Measurements from ENCODE around the gene ABHD2. TPM values are rescaled to one million over a fixed set of nuclear protein-coding genes. Genes with fewer than 3 reads are reported as not detected.

ABHD2 gene
- total RNA-seq, 1 donor = 97.2 TPM

DNA sequence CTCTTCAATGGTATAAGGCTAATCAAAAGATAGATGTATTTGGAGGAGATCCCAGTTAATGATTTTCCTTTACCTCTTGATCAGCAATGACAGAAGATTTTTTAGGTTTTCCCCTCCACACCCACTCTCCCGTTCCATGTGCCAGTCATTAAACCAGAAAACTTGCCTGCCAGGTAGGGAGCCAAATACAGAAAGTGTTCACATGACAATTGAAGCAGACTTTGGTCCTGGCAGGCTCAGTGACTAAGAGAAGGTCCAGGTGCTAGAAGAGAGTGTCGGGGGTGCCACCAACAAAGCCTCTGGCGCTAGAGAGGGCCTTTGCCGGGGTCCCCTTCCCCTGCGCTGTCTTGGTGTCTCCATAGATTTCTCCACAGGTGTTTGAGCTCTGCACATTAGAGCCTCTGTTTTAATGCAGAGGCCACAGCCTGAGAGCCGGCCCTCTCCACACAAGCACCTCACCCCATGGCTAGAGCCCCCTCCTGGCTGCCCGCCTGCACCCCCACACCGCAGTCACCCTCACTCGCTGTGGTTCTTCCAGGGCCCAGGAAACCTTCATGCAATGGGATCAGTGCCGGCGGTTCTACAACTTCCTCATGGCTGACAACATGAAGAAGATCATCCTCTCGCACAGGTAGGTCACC, 96.8 kb downstream of the ABHD2 start:
- Histone ChIP-seq H3K4me3 (ENCODE audit: low read length) (no peak overlapping the region), H3K9me3 (ENCODE audit: low read depth, low read length) (no peaks in the 10 kb centered on the region), H3K27me3 (ENCODE audit: insufficient read depth, low read length) (no peaks in the 10 kb centered on the region), H3K4me1 (ENCODE audit: insufficient read depth, low read length) (no peaks in the 10 kb centered on the region)

DNA sequence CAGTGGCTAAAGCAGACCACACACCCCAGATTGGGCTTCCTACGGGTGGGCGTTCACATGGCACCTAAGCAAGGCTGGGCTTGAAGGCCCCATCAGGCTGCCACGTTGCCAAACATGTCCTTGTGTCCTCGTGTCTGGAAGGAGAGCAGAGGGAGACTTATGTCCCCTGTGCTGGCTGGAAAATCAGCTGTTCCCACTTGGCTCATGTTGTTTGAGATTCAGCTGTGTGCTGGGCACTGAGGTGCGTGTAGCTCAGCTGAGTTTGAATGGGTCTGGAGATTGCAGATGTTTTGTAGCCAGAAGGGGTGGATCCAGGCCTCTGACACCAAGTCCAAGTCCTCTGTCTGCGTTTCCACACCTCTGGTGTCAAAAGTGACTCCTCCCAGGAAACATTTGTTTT, 98.5 kb downstream of the ABHD2 start:
- no peaks in the 10 kb centered on the region for H3K4me1 ChIP-seq (ENCODE audit: insufficient read depth, low read length)
- no peaks in the 10 kb centered on the region for H3K27me3 ChIP-seq (ENCODE audit: insufficient read depth, low read length)
- H3K4me3 ChIP-seq (ENCODE audit: low read length) = no peak overlapping the region
- no peaks in the 10 kb centered on the region for H3K9me3 ChIP-seq (ENCODE audit: low read depth, low read length)

DNA sequence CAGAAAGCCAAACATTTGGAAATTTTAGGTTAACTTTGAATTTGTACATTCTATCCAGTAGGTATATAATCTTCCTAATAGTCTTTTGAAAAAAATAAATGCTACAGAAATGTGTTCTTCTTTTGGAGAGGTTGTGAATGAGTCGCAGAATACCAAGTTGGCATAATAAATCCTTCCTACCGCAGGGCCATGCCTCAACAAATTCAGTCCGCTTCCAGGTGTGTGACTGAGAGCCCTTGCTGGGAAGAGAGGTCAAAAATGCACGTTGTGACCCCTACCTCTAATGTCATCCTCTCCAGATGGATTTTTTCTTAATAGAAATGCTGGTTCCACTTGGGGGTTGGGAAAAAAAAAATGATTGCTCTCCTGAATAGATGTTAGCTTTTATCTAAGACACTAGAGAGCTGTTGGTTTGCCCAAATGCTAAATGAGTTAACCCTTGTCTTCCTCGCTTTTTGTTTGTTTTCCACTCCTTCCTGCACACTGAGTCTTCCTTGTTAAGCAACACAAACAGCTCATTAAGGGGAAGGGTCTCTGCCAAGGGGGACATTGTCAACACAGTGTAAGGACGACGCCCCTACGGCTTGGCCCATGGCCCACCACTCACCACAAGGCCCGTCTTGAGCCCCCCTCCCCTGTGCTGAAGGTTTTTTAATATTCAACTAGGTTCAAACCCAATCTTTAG, 99.2 kb downstream of the ABHD2 start:
- Histone ChIP-seq H3K4me3 (ENCODE audit: low read length) (no peak overlapping the region), H3K4me1 (ENCODE audit: insufficient read depth, low read length) (no peaks in the 10 kb centered on the region), H3K9me3 (ENCODE audit: low read depth, low read length) (no peaks in the 10 kb centered on the region), H3K27me3 (ENCODE audit: insufficient read depth, low read length) (no peaks in the 10 kb centered on the region)

DNA sequence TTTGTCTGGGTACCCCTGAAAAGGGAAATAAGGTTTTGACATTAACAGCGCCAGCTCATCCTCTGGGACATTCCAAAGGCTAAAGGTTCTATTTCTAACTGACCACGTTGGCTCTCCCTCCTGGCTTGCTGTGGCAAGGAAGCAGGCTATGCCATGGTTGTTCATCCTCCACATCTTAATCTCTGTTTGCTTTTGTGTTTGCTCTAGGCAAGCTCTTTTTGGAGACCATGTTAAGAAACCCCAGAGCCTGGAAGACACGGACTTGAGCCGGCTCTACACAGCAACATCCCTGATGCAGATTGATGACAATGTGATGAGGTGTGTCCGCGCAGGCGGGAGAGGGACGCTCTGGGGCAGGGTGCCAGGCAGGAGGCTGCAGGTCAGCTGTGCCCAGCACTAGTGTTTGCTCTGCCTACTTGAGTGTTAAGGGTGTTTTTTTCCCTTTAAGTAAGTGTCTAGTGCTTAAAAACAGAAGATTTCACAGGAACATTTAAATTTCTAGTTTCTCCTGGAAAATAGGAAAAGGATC, 99.8 kb downstream of the ABHD2 start:
- no peaks in the 10 kb centered on the region for H3K4me1 ChIP-seq (ENCODE audit: insufficient read depth, low read length)

DNA sequence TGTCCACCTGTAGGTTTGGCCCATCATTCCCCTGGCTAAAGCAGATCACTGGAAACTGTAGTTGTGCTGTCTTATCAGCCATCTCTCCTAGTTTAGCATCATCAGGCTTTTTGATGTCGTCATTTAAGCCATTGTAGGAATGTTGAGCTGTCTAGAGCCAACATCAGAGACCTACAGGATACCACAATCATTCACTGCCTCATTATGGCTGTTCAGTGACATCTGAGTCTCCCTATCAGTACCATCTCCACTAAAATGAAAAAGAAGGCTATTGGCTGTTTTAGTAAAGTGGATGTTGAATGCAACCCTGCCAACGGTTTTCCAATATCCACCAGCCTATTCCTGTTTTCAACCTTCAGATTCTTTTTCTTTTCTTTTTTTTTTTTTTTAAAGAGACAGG, 103.9 kb downstream of the ABHD2 start:
- Histone ChIP-seq H3K4me3 (ENCODE audit: low read length) (no peak overlapping the region), H3K4me1 (ENCODE audit: insufficient read depth, low read length) (no peaks in the 10 kb centered on the region), H3K27me3 (ENCODE audit: insufficient read depth, low read length) (no peaks in the 10 kb centered on the region), H3K9me3 (ENCODE audit: low read depth, low read length) (no peaks in the 10 kb centered on the region)

More for the DNA sequence above, 99.8 kb downstream of the ABHD2 start:
- Histone ChIP-seq H3K4me3 (ENCODE audit: low read length) (no peak overlapping the region), H3K27me3 (ENCODE audit: insufficient read depth, low read length) (no peaks in the 10 kb centered on the region), H3K9me3 (ENCODE audit: low read depth, low read length) (no peaks in the 10 kb centered on the region)

DNA sequence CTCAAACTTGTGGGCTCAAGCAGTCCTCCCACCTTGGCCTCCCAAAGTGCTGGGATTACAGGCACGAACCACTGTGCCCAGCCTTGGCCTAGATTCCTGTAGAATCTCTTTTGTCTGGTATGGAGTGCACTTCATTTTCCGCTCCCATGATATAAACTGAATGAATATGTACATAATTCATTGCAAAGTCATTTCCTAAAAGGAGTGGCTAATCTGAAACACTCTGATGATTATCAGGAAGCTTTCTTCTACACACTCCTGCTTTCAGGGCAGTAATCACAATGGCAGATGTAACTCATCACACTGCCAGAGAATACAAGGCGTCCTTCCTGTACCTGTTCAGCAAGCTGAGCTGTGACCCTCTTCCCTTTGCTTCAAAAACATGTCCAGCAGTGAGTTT, 104.5 kb downstream of the ABHD2 start:
- H3K4me1 ChIP-seq (ENCODE audit: insufficient read depth, low read length) = no peaks in the 10 kb centered on the region
- no peak overlapping the region for H3K4me3 ChIP-seq (ENCODE audit: low read length)
- no peaks in the 10 kb centered on the region for H3K9me3 ChIP-seq (ENCODE audit: low read depth, low read length)
- H3K27me3 ChIP-seq (ENCODE audit: insufficient read depth, low read length) = no peaks in the 10 kb centered on the region

DNA sequence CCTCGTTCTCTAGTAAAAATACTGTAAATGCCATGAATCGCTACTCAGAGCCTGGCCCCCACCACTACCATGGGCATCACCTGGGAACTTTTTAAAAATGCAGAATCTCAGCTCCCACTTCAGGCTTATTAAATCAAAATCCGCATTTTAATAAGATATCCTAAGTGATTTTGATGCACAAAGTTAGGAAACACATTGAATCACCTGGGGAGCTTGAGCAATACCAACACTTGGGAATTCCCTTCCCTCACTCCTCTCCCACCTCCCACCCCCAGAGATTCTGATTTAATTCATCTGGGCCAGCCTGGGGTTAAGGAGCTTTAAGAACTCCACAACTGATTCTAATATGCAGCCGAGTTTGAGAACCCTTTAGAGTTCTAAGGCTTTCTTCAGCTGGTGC, 106.4 kb downstream of the ABHD2 start:
- Histone ChIP-seq H3K4me3 (ENCODE audit: low read length) (no peak overlapping the region), H3K27me3 (ENCODE audit: insufficient read depth, low read length) (no peaks in the 10 kb centered on the region), H3K9me3 (ENCODE audit: low read depth, low read length) (no peaks in the 10 kb centered on the region), H3K4me1 (ENCODE audit: insufficient read depth, low read length) (no peaks in the 10 kb centered on the region)

DNA sequence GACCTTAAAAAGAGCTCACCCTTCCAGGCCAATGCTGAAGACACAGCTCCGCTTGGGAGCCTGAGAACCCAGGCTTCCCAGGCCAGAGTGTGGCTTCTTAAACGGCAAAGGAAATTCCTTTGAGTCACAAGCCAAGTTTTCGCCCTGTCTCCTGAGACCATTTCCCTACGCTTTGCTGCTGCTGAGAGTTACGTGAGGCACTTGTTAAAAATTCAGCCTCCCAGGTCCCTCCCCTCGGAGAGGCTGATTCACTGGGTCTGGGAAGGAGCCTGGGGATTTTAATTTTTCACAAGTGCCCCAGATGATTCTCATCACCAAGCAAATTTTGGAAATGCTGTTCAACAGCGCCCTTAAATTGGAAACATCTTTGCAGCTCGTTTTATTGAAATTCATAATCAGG, 107.6 kb downstream of the ABHD2 start:
- Histone ChIP-seq H3K4me3 (ENCODE audit: low read length) (no peak overlapping the region), H3K4me1 (ENCODE audit: insufficient read depth, low read length) (no peaks in the 10 kb centered on the region), H3K9me3 (ENCODE audit: low read depth, low read length) (no peaks in the 10 kb centered on the region), H3K27me3 (ENCODE audit: insufficient read depth, low read length) (no peaks in the 10 kb centered on the region)

DNA sequence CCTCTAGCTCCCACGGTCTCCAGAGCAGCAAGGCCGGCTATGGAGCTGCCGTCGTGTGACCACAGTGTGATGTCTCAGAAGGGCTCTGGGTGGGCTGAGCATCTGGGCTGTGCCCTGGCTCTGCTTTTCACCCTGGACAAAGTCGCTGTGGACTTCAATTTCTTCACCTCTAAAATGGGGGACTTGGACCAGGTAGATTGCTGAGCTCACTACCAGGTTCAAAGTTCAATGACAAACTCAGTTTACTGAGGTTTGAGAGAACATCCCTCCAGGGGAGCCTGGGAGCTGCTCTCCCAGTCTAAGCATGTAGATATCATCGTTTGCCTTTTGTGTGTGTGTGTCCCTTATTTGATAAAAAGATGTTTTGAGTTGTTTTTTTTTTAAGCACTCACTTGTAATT, 108.0 kb downstream of the ABHD2 start:
- Histone ChIP-seq H3K9me3 (ENCODE audit: low read depth, low read length) (no peaks in the 10 kb centered on the region), H3K4me3 (ENCODE audit: low read length) (no peak overlapping the region), H3K27me3 (ENCODE audit: insufficient read depth, low read length) (no peaks in the 10 kb centered on the region), H3K4me1 (ENCODE audit: insufficient read depth, low read length) (no peaks in the 10 kb centered on the region)

DNA sequence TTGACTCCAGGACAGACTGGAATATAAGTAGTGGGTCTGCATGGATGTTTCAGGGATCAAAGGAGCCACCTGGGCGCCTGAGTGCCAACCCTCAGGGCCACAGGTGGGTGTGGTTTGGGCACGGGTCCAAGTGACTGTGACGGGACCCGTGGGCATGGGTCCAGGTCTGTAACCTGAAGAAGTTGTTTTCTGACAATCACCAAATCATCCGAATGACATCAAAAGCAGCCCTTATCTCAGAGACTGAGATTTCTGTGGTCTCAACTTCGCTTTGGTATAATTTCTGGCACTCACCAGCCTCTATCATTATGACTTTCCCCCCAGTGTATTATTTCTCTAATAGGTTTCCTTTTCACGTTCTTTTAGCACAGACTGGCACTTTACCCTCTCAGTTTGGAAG, 108.7 kb downstream of the ABHD2 start:
- no peaks in the 10 kb centered on the region for H3K9me3 ChIP-seq (ENCODE audit: low read depth, low read length)
- H3K4me3 ChIP-seq (ENCODE audit: low read length) = no peak overlapping the region
- no peaks in the 10 kb centered on the region for H3K4me1 ChIP-seq (ENCODE audit: insufficient read depth, low read length)
- no peaks in the 10 kb centered on the region for H3K27me3 ChIP-seq (ENCODE audit: insufficient read depth, low read length)

DNA sequence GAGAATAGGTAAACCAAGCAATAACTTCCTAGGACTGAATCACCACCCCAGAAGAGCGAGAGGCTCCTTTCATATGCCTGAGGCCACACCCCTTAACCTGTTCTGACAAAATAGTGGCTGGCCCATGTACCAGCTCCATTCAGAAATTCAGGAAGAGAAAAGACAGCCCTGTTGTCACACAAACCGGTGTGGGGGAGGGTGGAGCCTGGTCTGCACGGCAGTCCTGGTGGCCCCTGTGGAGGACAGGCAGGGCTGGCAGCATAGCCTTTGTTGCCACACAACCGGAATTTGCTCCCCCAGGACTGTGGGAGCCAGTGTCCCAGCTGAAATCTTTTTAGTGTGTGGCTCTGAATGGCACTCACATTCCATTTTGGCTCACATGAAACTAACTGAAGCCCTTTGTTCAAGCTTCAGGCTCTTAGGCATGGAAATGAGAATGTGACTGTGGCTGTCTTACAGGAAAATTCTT, 109.3 kb downstream of the ABHD2 start:
- Histone ChIP-seq H3K4me1 (ENCODE audit: insufficient read depth, low read length) (no peaks in the 10 kb centered on the region), H3K9me3 (ENCODE audit: low read depth, low read length) (no peaks in the 10 kb centered on the region), H3K4me3 (ENCODE audit: low read length) (no peak overlapping the region), H3K27me3 (ENCODE audit: insufficient read depth, low read length) (no peaks in the 10 kb centered on the region)

DNA sequence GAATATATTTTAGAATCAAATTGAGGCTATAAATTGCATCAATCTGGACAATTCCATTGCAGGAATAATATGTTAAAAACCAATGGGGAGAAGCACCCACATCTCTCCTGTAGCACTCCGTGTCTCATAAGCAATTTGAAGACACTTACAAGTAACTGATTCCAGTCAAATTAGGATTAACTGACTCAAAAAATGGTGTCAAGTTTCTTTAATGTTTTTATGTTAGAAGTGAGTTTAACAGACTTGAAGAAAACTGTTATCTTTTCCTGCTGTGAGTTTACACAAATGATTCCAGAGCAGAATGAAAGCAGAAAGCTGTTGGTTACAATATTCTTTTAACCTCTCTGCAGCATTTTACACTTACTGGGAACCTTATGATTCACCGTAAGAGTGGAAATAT, 109.9 kb downstream of the ABHD2 start:
- no peaks in the 10 kb centered on the region for H3K27me3 ChIP-seq (ENCODE audit: insufficient read depth, low read length)
- no peaks in the 10 kb centered on the region for H3K9me3 ChIP-seq (ENCODE audit: low read depth, low read length)
- H3K4me3 ChIP-seq (ENCODE audit: low read length) = no peak overlapping the region
- no peaks in the 10 kb centered on the region for H3K4me1 ChIP-seq (ENCODE audit: insufficient read depth, low read length)

DNA sequence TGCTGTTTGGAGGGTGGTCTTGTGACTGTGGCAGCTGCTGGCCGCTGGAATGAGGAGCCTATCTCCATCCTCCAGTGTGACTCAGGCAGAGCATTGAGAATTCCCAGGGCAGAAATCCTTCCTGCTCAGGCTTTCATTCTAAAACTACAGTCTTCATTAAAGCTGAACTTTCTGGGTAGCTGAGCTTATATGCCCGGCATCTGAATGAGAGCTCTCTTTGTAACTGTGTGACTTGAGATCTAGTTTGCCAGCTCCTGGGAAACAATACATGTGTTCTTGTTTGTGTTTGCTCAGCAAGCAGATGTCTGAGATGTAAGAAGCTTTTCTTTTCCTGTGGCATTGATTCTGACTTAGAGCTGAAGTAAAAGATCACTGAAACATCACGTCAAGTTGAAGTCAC, 110.7 kb downstream of the ABHD2 start:
- H3K9me3 ChIP-seq (ENCODE audit: low read depth, low read length) = no peaks in the 10 kb centered on the region
- no peaks in the 10 kb centered on the region for H3K27me3 ChIP-seq (ENCODE audit: insufficient read depth, low read length)
- peaks cover 6% of the 10 kb centered on the region for H3K4me1 ChIP-seq (ENCODE audit: insufficient read depth, low read length)
- H3K4me3 ChIP-seq (ENCODE audit: low read length) = no peak overlapping the region

DNA sequence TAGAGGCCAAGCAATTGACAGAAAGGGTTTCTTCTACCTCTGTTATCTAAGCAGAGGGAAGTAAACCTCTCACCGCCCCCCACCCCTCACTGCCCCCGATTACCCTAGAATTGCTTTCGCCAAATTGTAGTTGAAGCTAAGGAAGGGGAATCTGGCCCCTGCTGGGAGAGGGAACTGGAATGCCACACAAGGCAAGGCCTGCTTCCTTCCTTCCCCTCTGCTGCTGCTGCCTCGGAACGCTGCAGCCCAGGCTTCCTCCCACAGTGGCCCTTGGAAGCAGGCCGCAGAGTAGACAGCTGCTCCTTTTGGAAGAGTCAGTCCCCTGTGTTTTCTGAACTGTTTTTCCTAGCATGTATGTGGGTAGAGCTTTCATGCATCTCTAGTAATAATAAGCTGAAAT, 111.5 kb downstream of the ABHD2 start:
- no peaks in the 10 kb centered on the region for H3K9me3 ChIP-seq (ENCODE audit: low read depth, low read length)
- peaks cover 13% of the 10 kb centered on the region for H3K4me1 ChIP-seq (ENCODE audit: insufficient read depth, low read length)
- no peak overlapping the region for H3K4me3 ChIP-seq (ENCODE audit: low read length)
- no peaks in the 10 kb centered on the region for H3K27me3 ChIP-seq (ENCODE audit: insufficient read depth, low read length)

DNA sequence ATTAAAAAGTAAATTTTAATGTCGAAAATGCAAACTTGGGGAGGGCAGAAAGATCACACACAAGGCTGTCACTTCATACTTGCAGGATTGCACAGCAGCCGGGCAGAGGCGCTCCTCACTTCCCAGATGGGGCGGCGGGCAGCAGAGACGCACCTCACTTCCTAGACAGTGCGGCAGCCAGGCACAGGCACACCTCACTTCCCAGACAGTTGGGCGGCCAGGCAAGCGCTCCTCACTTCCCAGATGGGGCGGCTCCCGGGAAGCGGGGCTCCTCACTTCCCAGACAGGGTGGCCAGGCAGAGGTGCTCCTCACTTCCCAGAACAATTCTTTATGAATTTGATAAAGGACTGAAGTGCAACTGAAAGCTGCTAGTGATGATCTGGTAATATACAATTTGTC, 111.9 kb downstream of the ABHD2 start:
- no peak overlapping the region for H3K4me3 ChIP-seq (ENCODE audit: low read length)
- H3K27me3 ChIP-seq (ENCODE audit: insufficient read depth, low read length) = no peaks in the 10 kb centered on the region
- H3K4me1 ChIP-seq (ENCODE audit: insufficient read depth, low read length) = peaks cover 14% of the 10 kb centered on the region
- no peaks in the 10 kb centered on the region for H3K9me3 ChIP-seq (ENCODE audit: low read depth, low read length)
